EL (cell line): ENCODE data around the gene LIPC.
A peak's percentile ranks its signal among the peaks of the same experiment; 100 is the strongest.

Experiments used
- DNase-seq: peaks from one replicate; pipeline ENCODE4 v3.0.0-alpha.2; 2016

LIPC gene

DNA sequence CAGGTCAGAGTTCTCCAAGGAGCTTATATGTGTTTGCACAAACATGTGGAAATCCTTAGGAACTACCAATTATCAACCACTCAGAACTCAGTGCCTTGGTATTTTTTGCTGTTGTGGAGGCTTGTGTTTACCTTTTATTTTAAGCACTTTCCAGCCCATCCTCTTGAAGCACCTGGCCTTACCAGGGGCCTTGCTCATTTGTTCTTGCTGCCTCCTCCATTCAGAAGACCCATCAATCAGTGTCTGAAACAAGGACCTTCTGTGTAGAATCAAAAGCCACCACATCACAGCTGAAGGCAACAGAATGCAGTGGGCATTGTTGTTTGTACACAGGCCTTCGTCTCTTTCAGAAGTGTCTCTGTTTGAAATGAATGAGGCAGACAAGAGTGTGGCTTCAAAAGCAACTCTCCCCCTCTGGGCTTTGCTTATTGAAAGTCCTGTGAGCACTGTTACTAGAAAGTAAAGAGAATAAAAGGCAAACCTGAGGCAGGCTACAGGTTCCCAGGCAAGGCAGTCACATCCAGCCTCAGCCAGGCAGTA lies 24.5 kb upstream of the LIPC start:
- no peak for DNase-seq

DNA sequence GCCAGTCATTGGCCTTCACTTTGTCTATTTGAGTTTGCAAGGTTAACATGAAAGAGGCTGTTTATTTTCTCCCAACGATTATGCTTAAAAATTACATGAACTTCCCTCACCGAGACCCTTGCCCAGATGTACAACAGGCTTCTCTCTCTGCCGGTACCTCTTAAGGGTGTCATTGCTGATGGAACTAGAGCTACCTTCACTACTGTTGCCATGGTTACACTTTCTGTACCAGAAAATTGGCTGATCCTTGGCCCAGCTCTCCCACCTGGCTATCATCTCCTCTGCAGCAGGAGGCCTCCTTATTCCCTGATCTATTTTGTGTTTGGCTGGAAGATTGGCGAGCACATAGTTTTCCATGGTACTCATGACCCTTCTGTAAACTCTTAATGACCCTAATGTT lies 24.0 kb upstream of the LIPC start:
- no peak for DNase-seq

DNA sequence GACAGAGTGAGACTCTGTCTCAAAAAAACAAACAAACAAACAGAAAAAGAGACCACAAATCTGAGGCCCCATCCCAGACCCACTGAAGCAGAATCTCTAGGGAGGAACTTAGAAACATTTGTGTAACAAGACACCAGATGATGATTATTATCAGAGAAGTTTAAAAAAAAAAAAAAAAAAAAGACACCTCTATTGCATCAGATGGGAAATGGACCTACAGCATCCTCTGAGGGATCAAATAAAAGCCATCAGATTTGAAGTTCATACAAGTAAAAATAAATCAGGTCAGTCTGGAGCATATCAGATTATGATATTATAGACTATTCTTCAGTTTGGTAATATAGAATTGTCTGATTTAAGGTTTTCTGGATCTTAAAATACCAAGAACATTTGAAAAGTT lies 21.9 kb upstream of the LIPC start:
- DNase-seq: no peak

DNA sequence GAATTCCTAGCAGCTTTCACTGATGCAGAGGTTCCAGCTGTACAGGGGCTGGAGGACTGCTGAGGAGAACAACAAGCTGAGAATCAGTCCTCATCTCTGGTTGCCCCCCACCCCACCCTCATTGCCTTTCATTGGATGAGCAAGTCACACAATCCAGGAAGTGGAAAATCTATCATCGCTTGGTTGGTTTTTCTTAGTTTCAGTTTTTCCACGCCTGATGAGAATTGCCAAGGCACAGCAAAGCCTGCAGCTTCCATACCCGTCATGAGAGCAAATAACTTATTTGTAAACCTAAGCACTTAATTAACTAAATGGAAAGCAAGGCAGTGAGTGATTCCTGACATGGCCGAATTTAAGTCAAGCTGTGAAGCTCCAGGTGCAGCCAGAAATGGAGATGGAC lies 21.4 kb upstream of the LIPC start:
- DNase-seq: no peak

DNA sequence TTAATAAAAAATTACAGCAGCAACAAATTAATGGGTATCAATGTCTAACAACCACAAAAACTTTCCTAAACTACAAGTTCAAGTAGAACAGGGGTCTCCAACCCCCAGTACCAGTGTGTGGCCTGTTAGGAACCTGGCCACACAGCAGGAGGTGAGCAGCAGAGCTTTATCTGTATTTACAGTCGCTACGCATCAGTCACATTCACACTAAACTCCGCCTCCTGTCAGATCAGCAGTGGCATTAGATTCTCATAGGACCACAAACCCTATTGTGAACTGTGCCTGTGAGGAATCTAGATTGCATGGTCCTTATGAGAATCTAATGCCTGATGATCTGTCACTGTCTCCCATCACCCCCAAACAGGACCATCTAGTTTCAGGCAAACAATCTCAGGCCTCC lies 18.5 kb upstream of the LIPC start:
- no peak for DNase-seq

DNA sequence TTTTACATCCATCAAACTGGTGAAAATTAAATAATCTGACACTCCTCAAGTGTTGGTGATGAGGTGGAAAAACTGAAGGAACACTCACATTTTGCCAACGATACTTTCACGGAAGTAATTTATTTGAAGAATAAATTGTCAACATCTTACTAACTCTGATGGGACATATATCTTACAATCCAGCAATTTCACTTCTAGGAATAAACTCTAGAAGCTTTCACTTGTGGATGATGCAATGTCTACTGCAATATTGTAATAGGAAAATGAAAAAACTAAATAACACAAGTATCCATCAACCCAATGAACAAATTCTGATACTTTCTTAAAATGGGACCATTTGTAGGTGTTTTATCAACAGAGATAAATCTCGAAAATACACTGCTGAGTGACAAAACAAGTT lies 16.2 kb upstream of the LIPC start:
- DNase-seq: no peak

DNA sequence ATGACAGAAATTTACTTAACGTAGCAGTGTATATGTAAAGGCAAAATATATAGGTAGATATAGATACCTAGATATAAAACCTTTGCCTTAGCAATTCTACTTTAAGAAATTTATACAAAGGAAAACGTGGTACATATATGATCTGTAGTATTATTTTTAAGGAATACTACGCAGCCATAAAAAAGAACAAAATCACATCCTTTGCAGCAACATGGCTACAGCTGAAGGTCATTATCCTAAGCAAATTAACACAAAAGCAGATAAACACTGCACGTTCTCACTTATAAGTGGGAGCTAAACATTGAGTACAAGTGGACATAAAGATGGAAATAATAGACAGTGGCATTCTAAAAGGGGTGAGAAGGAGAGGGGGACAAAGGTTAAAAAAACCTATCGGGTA lies 14.8 kb upstream of the LIPC start:
- no peak for DNase-seq

DNA sequence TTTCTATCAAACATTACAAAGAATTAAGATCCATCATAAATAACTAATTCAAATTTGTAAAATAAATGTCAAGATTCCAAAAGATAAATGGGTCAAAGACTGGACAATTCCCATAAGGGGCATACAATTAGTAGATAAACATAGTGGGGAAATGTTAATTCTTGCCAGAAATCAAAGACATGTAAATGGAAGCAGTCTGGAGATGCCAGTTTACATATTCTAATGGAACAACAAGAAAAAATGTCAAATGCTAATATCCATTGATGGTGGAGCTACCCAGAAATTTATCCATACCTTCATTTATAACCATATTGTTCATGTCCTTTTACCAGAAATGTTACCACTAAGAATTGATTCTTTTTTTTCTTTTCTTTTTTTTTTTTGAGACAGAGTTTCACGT lies 13.7 kb upstream of the LIPC start:
- no peak for DNase-seq

DNA sequence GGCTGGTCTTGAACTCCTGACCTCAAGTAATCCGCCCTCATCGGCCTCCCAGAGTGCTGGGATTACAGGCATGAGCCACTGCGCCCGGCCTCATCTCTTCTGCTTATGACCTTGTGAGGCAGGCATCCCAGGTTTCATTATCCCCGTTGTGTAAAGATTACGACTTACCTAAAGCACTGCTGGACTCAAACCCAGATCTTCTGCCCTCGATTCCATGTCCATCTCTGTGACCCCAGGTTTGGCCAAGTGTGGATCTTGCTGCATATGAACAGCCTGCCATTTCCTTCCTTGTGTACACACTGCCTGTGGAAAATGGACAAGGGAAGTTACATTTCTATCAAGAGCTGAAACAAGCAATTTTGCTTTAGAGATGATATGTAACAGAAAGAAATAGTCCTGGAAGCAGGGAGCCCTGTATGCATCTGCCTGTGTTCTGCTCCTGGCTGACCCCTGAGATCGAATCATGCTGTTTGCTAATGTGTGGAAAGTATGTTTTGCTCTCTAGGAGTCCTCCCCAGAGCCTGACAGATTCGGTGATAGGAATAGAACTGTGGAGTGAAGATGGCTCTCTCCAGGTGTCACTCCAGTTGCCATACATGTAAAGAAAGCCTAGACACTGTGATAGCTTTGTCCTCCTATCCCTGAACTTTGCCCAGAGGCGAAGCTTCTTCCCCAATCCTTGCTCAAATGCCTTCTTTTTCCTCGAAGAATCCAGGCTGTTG lies 11.8 kb upstream of the LIPC start:
- DNase-seq: no peak

DNA sequence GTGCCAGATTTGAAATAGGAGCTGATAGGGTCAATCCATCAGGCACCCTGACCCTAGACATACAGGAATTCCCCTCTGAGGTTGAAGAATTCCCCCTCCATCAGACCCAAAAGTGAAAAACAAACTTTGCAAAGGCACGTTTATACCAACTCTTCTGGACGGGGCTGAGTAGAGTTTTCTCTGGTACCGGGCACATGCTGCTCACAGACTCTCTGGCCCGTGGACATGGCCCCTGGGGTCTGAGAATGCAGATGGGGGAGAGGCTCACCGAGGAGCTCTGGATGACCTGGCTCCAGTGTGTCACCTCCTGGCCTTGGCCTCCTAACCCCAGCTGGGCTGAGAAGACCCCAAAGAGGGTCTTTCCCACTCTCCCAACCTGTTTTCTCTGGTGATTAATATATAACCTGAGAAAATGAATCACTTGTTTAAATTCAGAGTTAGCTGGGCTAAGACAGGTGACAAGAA lies 11.2 kb upstream of the LIPC start:
- no peak for DNase-seq

DNA sequence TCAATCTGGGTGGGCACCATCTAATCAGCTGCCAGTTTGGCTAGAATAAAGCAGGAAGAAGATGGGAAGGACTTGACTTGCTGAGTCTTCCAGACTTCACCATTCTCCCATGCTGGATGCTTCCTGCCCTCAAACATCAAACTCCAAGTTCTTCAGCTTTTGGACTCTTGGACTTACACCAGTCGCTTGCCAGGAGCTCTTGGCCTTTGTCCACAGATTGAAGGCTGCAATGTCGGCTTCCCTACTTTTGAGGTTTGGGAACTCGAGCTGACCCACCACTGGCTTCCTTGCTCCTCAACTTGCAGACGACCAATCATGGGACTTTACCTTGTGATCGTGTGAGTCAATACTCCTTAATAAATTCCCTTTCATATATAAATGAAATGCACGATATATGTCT lies 8.6 kb upstream of the LIPC start:
- DNase-seq: no peak

DNA sequence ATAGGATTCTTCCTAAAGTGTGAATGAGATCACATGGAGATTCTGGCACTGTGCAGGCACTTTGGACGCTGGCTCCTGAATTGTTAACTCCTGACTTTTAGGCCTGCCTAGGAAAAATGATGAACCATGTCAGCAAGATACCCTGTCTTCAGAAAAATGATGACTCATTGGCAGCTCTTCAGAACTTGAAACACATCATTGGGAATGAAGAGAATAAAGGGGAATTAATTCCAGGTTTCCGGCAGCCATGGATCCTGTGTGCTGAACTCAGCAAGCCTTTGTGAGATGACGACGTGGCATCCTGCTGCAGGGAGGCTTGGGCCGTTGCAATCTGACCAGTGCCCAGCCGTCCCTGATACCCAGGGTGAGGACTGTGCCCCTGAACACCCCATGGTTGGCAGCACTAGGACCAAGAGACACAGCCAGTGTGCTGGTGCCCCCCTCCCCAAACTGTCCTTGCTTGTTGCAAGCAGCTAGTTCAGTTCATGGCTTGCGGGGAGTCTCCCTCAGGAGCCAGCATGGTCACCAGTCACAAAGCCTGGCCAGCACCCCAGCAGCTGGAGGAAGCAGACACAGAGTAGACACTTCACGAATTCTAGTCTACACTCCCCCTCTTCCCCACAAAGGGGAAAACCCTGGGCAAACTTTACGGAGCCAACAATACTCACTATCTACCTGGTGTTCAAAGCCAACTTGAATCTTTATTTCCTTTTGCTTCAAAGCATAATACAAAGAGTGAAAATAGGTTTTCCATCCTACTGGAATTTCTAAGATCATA lies 7.8 kb upstream of the LIPC start:
- peak; percentile 20 for DNase-seq

DNA sequence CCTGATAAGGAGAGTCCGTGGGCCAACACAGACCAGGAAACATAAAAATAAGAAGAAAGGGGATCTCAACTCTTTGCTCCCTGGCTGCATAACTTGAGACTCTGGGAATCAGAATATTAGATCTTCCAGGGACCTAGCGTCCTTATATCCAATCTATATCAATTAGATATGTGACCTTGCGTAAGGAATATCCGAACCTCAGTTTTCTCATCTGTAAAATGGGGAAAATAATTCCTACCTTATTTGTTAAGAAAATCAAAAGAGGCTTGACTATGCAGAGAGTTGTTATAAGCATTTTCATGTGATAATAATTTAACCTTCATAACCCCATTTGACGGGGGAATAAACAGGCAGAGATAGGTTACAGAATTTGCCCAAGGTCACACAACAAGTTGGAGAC lies 7.1 kb upstream of the LIPC start:
- DNase-seq: no peak

DNA sequence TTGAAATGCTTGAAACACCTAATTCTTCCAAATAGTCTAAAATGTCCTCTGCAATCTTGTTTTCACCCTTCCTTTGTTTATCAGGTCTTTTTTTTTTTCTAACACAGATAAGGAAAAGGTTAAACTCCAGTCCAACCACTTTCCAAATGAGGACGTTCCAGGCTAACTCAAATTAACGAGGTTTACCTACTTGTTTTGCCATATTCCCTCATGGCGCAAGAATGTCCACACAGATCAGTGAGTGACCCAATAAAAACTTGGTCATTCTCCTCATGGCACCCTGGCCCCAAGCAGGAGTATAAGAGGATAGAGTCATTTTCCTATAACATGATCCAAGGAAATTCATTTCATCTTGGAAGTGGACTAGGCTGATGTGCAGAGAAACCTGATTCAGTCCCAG lies 6.6 kb upstream of the LIPC start:
- no peak for DNase-seq

DNA sequence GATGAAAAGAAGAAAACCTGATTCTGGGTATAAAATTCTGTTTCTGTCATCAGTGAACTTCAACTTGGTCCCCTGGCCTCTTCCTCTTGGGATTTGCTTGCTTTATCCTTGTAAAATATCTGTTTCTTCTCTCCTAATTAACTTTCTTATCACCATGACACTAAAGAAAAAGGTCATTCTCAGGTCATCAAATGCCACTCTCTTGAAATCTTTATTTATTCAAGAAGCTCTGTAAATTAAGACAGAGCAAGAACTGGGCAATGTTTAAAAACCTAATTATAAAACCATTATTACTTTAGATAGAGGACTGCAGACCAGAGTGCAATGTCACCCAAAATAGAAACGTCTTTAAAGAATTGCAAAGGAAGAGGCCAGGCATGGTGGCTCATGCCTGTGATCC lies 6.0 kb upstream of the LIPC start:
- DNase-seq: no peak

DNA sequence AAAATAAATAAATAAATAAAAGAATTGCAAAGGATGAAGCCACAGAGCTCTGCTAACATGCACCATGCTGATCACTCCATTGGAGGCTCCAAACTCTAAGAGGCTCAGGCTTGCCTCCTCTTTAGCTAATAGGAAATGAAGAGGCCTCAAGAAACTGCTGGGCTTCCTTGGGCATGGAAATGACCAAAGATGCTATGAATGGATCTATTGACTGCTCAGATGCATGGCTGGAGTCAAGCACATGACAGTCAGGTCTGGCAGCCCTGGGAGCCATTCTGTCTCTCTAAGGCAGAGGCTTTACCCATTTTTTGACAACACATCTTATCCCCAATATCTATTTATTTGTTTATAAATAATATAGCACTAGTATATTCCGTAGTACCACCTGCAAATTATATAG lies 5.3 kb upstream of the LIPC start:
- DNase-seq: no peak

DNA sequence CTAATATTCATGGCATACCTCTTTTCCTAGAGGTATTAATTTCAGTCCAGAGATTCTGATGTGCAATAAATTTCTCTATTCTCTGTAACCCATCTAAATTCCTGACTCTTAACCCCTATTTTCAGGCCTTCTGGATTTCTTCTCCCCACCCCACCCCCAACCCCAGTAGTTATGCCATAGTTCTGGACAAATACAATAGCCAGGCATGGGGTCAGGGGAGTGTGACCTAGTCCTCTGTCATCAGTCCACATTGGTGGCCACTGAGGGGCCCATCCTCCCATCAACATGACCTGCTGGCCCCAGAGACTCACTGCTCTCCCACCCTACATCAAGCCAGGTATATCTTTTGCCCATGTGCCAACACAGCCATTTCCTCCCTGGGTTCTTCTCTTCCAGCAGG lies 3.8 kb upstream of the LIPC start:
- DNase-seq: no peak

DNA sequence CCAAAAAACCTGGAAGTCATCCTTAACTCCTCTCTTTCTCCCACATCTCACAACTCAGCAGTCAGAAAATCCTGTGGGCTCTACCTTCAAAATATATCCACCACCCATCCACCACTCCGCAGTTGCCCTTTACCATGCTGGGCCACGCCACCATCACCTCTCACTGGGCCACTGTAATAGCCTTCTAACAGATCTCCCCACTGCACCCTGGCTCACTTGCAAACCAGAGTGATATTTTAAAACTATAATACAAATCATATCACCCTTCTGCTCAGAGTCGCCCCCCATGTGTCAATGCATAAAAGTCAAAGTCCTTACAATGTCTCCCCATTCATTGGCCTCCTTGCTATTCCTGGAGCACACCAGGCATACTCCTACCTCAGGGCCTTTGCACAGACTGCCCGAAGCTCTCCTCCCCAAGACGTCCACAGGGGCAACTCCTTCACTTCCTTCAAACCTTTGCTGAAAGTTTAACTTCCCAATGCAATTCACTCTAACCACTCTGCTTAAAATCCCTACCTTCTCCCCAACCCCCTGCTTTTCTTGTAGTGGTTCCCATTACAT lies 1.5 kb upstream of the LIPC start:
- no peak for DNase-seq

DNA sequence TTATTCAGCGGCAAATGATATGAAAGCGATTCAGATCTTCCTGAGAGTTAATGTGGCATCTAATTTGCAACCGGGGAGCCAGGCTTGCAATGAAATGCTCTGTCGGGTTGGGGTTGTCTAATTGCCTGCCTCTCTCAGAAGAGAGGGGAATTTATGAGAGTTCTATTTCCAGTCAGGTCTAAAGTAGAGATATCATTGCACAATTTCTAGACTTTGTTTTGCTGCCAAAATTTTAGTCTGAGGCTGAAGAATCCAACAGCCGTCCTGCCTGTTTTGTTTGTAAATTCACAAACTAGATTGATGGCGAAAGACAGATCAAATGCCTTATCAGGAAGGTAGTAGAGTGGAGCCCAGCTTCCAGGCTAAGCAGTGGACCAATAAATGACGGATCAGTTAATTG lies 610 bp downstream of the LIPC start:
- no peak for DNase-seq

DNA sequence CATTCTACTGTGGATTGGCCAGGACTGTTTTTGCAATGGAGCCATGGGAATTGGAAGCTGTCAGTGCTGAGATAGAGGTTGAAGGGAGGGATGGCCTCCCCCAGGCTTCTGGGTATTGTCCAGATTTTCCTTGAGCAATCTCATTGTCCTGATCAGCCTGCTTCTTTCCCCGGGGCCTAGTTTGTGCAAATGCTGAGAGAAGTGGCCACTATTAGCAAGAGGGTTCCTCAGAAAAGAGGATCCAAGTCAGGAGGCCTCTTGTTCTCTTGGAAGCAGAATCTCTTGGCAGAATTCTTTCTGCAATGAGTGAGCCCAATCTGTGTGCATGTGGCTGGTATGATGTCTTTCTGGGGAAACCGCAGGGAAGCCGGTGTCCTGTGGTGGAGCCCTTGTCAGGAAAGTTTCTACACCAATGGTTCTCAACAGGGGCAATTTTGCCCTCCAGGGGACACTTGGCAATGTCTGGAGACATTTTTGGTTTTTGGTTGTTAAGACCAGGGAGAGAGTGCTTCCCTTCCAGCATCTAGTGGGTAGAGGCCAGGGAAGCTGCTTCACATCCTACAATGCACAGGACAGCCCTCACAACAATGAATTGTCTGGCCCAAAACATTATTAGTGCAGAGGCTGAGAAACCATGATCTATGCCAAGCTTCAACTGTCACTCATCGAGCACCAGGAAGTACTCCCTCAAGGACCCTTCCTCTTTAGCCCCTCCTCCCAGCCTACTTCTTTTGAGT lies 2.0 kb downstream of the LIPC start:
- DNase-seq: no peak

DNA sequence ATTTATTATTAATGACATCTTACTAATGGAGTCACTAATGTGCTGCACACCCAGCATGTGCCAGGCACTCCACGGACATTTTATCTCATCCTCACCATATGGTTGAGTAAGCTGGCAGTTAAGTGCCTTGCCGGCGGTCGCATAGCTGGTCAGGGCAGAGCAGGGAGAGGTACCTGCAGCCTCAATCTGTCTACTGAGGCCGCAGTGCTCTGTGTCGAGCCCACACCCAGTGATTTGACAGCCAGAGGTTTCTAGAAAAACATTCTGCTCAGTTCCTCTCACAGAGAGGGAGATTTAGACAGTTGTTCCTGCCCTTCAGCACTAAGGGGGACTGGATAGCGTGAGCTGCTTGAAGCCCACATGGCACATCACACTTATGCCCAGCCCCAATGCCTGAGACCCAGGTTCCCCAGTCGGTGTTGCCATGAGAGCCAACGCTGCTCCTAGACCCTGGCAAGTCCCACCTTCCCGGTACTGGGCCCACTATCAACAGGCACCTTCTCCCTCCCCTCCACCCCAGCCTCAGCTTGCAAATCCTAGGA lies 2.6 kb downstream of the LIPC start:
- DNase-seq: no peak

DNA sequence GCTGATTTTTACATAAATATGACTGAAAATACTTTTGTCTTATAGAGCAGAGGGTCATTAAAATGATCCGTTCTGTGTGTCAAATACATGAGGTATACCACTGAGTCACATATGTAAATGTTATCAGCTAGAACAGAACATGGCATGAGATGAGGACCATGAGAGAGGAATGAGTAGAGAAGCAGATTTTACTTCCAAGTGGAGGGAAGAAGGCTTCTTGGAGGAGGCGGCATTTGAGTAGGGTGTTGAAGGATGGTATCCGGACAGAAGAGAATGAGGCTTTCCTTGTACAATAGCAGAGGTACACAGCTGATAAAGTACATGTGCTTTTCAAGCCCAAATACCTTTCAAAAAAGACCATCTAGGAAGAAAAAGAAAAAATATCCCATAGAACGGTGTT lies 4.8 kb downstream of the LIPC start:
- DNase-seq: no peak

DNA sequence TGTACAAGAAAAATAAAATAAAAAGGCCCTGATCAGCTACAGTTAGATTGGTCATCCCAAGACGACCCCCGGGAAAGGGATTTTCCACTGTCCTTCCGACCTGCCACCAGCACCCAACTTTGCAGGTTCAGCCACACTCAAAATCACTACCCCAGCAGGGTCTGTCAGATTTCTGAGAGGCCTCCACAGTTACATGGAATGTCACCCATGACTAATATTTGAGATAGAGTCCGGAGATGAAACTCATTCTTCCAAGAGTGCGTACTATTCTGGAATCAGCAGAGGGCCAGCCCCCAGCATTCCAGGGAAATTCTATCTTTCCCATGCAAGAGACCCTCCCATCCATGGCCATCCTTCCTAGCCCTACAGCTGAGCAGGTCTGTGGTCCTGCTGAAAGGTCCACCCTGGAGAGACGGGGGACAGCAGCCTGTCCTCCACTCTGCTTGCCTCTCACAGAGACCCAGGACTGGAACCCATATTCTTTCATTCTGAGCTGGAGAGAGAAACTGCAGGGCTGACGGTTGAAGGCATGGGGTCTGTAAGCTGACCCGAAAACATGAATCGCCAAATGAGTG lies 5.8 kb downstream of the LIPC start:
- no peak for DNase-seq
